ENCODE results near the gene NOX5. TPM values are rescaled to one million over a fixed set of nuclear protein-coding genes. Genes with fewer than 3 reads are reported as not detected.
"Not testable (repeated sequence)": the region's sequence is repeated elsewhere in the genome, so short reads cannot be mapped to it uniquely, and the experiment has no call there.

NOX5 gene
- total RNA-seq (0.12 and 0.25 TPM in 2 replicates), polyA plus RNA-seq (0.39 and 1.4 TPM in 2 replicates)

- no peak for TF ChIP-seq CTCF (IDR thresholded peaks at IDR 0.05; ENCODE audit: low read depth, low read length)
- no peaks in the 10 kb centered on the region for H3K4me1 ChIP-seq (ENCODE audit: low read depth)
- H3K27ac ChIP-seq, result no peak within 1 kb of the TSS
- H3K4me3 ChIP-seq, result no peak within 1 kb of the TSS
- H3K36me3 ChIP-seq, result no peaks in the 10 kb centered on the region
- no peak for DNase-seq (ENCODE audit: low read depth in 1 of 2, low spot score in 1 of 2)
- H3K27me3 ChIP-seq, result no peaks in the 10 kb centered on the region
- H3K9me3 ChIP-seq (ENCODE audit: low read depth), result no peaks in the 10 kb centered on the region
These were observed at the start of gene NOX5 for GRCh38 chr15:69014454-69014853. Gene NOX5 (plus strand): TSS chr15:69014695. CDS start chr15:69014736, 41 bp downstream.

GRCh38 chr15:68966996-68967395, 47.5 kb upstream of the NOX5 start:
- Histone ChIP-seq H3K4me3 (no peak overlapping the region), H3K36me3 (no peaks in the 10 kb centered on the region), H3K4me1 (ENCODE audit: low read depth) (no peaks in the 10 kb centered on the region), H3K27me3 (peaks cover 6% of the 10 kb centered on the region), H3K27ac (no peak overlapping the region), H3K9me3 (ENCODE audit: low read depth) (no peaks in the 10 kb centered on the region)
- no peak for TF ChIP-seq CTCF (IDR thresholded peaks at IDR 0.05; ENCODE audit: low read depth, low read length)
- no peak for DNase-seq (ENCODE audit: low read depth in 1 of 2, low spot score in 1 of 2)

- no peak for TF ChIP-seq CTCF (IDR thresholded peaks at IDR 0.05; ENCODE audit: low read depth, low read length)
- Histone ChIP-seq H3K4me3 (no peak overlapping the region), H3K4me1 (ENCODE audit: low read depth) (no peaks in the 10 kb centered on the region), H3K27ac (no peak overlapping the region), H3K27me3 (no peaks in the 10 kb centered on the region), H3K36me3 (no peaks in the 10 kb centered on the region), H3K9me3 (ENCODE audit: low read depth) (no peaks in the 10 kb centered on the region)
- DNase-seq (ENCODE audit: low read depth in 1 of 2, low spot score in 1 of 2), result no peak
These were observed 46.5 kb upstream of the NOX5 start for GRCh38 chr15:68967948-68968347.

GRCh38 chr15:68969298-68969697, 45.2 kb upstream of the NOX5 start:
- Histone ChIP-seq H3K4me1 (ENCODE audit: low read depth) (no peaks in the 10 kb centered on the region), H3K4me3 (no peak overlapping the region)
- no peak for TF ChIP-seq CTCF (IDR thresholded peaks at IDR 0.05; ENCODE audit: low read depth, low read length)

GRCh38 chr15:68972201-68973065, 42.1 kb upstream of the NOX5 start:
- no peak for TF ChIP-seq CTCF (IDR thresholded peaks at IDR 0.05; ENCODE audit: low read depth, low read length)
- no peaks in the 10 kb centered on the region for H3K4me1 ChIP-seq (ENCODE audit: low read depth)
- H3K9me3 ChIP-seq (ENCODE audit: low read depth), result no peaks in the 10 kb centered on the region
- no peak overlapping the region for H3K27ac ChIP-seq
- DNase-seq (ENCODE audit: low read depth in 1 of 2, low spot score in 1 of 2), result no peak
- no peaks in the 10 kb centered on the region for H3K36me3 ChIP-seq
- no peaks in the 10 kb centered on the region for H3K27me3 ChIP-seq
- no peak overlapping the region for H3K4me3 ChIP-seq

More at GRCh38 chr15:68969298-68969697, 45.2 kb upstream of the NOX5 start:
- no peaks in the 10 kb centered on the region for H3K9me3 ChIP-seq (ENCODE audit: low read depth)
- no peak overlapping the region for H3K27ac ChIP-seq
- H3K27me3 ChIP-seq, result no peaks in the 10 kb centered on the region
- no peak for DNase-seq (ENCODE audit: low read depth in 1 of 2, low spot score in 1 of 2)
- no peaks in the 10 kb centered on the region for H3K36me3 ChIP-seq

- H3K36me3 ChIP-seq; H3K27me3 ChIP-seq; DNase-seq (ENCODE audit: low read depth in 1 of 2, low spot score in 1 of 2); H3K4me1 ChIP-seq (ENCODE audit: low read depth); H3K4me3 ChIP-seq; H3K9me3 ChIP-seq (ENCODE audit: low read depth); H3K27ac ChIP-seq: not testable (repeated sequence)
These were observed 38.8 kb upstream of the NOX5 start for GRCh38 chr15:68975651-68976160.

GRCh38 chr15:68977426-68977825, 37.1 kb upstream of the NOX5 start:
- H3K4me1 ChIP-seq (ENCODE audit: low read depth); DNase-seq (ENCODE audit: low read depth in 1 of 2, low spot score in 1 of 2); H3K36me3 ChIP-seq; H3K4me3 ChIP-seq; H3K27ac ChIP-seq; H3K27me3 ChIP-seq; H3K9me3 ChIP-seq (ENCODE audit: low read depth): not testable (repeated sequence)

All from cardiac muscle cell (in vitro differentiated cells and primary cell).